AML-193 (cell line): ENCODE measurements around the gene PAQR5.
"Not testable (repeated sequence)": the region's sequence is repeated elsewhere in the genome, so short reads cannot be mapped to it uniquely, and the experiment has no call there.

Experiments
- DNase-seq, 2 experiments: peaks; one replicate each; lab custom pipeline; 2025; lab: John Stamatoyannopoulos, UW

PAQR5 gene

DNA sequence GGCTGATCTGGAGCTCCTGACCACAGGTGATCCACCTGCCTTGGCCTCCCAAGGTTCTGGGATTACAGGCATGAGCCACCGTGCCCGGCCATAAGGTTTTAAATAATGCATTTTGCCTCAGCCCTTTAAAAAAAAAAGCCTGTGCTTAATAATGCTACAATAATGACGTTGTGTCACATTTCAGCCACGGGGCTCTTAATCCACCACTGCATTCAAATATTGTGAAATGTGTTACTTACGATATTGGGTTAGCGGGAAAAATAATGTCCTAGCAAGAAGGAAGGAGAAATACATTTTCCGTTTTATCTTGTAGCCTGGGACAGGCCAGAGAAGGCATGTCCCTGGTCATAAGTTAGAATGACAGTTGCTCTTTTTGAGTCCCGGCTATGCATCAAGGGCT is 17.6 kb downstream of the PAQR5 start:
- DNase-seq, result no peak

DNA sequence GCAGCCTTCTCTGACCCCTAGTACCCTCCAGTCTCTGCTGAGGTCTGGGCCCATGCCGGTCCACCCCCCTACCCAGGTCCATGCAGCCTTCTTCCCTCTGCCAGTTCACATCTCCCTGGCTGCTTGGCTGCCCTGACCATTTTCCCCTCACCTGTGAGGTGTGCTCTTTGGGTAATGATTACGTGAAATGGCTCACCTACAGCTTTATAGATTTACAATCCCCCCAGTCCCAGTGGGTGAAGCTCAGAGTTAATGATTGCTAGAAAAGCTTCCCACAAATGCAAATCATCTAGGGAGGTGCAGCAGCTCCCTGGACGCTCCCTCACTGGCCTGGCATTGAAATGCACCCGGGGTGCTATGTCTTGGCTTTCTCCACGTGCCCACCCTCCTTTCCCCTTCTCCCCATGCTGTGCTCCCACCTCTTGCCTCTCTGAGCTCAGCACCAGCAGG is 18.7 kb downstream of the PAQR5 start:
- no peak for DNase-seq

- DNase-seq, result no peak
Measured at GRCh38 chr15:69318033-69318432, 19.3 kb downstream of the PAQR5 start.

- no peak for DNase-seq
Measured at GRCh38 chr15:69319384-69320375, 21.0 kb downstream of the PAQR5 start.

DNA sequence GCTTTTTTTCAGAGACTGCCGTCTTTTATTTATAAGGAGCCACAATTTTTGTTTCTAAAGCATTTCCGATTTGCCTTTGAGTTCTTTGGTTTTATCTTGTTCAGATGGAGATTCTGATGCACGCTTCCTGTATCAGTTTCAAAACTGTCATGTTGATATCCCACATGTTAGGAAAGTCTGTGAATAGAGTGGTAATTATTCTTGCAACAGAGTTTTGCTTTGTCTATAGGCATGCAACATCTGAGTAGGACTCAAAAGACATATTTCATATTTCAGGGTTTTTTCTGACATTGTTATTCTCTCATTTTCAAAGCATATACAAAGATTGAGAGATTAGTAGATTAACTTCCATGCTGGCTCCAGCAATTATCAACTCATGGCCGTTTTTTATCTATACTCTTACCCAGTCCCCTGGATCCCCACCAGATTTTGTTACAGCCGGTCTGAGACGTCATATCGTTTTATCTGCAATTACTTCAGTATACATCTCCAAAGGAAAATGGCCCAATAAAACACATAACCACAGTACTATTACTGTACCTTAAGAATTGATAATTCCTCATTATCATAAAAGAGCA is 22.4 kb downstream of the PAQR5 start:
- peak in 1 of 2 experiments; percentile 3 for DNase-seq

DNA sequence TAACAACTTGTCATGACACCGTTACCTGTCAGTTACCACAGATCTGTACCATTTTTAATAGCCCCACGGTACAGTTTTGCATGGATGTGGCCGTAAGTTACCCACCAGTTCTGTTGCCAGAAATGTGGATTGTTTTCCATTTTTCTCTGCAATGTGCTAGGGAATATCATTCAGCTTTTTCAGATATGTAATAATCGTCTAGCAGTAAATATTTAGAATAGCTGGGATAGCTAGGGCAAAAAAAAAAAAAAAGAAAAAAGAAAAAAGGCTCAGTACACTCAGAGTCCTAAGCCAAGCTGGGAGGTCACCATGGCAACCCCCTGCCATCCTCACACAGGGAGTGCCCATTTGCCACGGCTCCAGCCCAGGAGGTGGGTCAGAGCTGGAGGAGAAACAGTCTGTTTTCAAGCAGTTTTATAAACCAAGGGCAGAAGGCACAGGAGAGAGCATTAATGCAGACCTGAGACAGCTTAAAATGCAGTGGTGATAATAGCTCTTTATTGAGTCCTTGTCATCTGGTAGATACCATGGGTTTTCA is 25.2 kb downstream of the PAQR5 start:
- DNase-seq, result no peak

GRCh38 chr15:69324565-69324964 is 25.9 kb downstream of the PAQR5 start:
- no peak for DNase-seq

- no peak for DNase-seq
Measured at GRCh38 chr15:69325456-69325971, 26.8 kb downstream of the PAQR5 start.

DNA sequence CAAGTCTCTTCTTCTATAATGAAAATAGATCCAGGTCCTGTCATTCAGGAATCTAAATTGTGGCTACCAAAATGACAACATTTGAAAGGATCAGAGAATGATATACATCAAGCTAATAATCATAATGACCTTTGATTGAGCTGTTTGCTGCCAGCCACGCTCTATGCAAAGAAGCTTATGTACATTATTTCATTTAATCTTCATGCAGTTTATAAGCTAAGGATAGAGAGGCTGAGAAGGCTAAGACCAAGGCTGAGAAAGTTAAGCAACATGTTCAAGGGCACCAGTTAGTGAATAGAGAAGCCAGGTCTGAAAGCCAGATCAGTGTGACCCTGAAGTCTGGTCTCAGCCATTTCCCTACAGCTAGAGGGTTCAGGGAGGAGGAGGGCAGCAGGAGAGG is 29.4 kb downstream of the PAQR5 start:
- no peak for DNase-seq

DNA sequence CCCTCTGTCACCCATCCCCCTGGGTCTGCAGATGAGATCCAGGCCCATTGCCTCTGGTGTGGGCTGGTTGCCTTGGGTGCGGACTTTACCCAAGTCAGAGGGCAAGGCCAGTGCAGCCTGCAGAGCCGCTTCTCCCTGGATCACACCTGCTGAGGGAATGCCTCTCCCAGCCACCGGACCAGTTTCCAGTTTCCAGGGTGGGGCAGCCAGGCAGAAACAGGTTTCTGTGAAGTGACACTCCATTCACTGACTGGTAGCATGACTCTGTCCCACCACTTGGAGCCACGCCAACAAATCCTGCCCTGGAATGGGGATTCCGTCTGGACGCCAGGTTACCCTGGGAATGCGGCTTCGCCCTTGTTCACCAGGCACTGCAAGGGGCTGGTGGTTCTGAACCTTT is 30.0 kb downstream of the PAQR5 start:
- no peak for DNase-seq

DNA sequence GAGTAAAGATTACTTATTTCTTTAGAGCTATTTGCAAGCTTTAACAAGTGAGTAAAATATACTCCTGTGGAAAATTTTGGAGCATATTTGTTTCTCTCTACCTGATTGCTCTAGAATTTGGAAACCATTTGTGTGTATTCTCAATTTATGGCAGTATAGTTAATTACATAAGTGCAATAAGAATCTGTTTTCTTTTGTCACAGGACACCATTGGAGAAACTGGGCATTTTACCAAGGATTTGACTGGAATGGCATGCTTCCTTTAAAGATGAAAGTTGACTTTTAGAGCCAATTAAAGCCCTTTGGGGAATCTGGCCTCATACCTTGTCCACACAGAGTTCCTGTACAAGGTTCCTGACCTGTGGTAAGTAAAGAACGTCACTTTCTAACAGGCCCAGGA is 38.4 kb downstream of the PAQR5 start:
- DNase-seq, result no peak

DNA sequence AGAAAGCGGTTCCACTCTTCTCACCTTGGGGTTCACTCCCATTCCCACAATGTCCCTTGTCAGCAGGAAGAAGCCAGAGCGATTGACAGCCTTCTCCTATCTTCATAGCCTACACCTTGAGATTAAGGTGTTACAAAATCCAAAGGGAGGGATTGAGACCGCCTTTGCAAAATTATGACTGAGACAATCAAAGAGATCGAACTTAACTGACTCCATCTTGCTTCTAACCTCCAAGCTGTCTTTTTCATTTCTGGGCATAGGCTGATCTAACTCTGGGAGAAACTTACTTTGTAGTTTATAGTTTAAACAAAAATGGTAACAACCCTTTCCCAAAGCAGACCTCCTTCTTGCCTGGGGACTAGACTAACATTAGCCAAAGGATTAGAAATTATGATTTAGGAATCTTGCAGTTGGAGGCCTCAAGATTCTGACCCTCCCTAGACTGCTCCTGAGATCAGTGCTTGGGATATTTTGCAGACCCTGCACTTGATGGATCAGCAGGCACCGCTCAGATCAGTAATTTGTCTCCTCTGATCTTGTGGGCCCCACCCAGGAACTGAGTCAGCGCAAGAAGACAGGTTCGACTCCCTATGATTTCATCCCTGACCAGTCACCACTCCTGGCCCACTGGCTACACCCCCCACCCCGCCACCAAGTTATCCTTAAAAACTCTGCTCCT is 40.0 kb downstream of the PAQR5 start:
- DNase-seq, result no peak

- DNase-seq, result not testable (repeated sequence)
Measured at GRCh38 chr15:69339214-69339543, 40.5 kb downstream of the PAQR5 start.

DNA sequence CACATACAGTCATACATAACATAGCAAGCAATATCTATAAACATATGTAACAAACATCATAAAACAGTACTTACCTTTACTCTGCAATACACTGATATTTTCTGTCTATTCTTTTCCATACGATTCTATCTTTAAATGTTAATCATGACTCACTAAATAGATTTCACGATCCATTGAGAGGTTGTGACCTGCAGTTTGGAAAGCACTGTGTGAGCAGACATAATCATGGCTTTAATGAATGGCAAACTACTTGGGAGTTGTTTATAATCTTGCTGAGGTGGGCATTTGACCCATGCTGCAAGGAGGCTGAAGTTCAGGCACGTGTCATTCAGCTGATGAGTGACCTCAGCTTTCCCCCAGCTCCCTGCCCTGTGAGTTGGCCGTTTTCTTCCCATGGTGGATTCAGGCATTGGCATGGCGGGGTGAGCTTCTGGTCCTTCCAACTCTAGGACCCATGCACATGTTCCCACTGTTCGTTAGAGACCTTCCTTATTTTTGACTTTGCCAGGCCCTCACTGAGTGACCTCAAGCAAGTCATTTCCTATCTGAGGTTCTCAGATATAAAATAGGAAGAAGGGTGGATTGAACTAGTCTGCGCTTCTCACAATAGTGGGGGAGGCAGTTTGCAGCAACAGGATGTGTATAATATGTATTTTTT is 41.7 kb downstream of the PAQR5 start:
- DNase-seq, result no peak

DNA sequence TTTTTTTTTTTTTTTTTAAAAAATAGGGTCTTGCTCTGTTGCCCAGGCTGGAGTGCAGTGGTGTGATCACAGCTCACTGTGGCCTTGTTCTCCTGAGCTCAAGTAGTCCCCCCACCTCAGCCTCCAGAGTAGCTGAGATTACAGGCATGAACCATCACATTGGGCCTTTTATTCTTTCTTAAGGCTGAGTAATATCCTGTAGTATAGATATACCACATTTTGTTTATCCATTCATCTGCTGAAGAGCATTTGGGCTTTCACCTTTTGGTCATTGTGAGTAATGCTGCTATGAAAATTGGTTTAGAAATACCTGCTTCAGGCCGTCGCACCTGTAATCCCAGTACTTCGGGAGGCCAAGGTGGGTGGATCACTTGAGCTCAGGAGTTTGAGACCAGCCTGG is 42.6 kb downstream of the PAQR5 start:
- DNase-seq, result no peak

- DNase-seq, result no peak
Measured at GRCh38 chr15:69342460-69343076, 43.9 kb downstream of the PAQR5 start.

GRCh38 chr15:69343133-69343532 is 44.4 kb downstream of the PAQR5 start:
- no peak for DNase-seq

- no peak for DNase-seq
Measured at GRCh38 chr15:69344238-69344637, 45.5 kb downstream of the PAQR5 start.

DNA sequence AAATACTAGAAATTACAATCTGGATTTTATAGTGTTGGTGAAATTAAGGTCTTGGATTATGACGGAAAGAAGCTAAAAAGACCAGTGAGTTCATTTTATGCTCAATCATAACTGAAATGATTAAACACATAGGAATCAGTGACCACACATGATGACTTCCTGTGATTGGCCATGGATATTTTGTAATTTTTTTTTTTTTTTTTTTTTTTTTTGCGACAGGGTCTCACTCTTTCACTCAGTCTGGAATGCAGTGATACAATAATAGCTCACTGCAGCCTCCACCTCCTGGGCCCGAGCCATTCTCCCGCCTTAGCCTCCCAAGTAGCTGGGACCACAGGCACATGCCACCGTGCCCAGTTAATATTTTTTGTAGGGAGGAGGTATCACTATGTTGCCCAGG is 47.4 kb downstream of the PAQR5 start:
- no peak for DNase-seq

DNA sequence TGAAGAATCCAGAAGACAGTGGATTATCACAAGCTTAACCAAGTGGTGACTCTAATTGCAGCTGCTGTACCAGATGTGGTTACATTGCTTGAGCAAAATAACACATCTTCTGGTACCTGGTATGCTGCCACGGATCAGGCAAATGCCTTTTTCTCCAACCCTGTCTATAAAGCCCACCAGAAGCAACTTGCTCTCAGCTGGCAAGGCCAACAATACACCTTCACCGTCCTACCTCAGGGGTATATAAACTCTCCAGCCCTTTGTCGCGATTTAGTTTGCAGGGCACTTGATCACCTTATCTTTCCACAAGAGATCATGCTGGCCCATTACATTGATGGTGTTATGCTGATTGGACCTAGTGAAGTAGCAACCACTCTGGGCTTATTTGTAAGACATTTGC is 52.6 kb downstream of the PAQR5 start:
- no peak for DNase-seq

DNA sequence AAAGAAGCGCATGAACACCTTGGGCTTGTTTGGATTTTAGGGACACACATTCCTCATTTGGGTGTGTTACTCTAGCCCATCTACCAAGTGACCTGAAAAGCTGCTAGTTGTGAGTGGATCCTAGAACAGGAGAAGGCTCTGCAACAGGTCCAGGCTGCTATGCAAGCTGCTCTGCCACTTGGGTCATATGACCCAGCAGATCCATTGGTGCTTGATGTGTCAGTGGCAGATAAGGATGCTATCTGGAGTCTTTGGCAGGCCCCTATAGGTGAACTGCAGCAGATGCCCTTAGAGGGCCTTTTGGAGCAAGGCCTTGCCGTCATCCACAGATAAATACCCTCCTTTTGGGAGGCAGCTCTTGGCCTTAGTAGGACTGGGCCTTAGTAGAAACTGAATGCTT is 53.2 kb downstream of the PAQR5 start:
- DNase-seq, result no peak
